ENCODE data around the gene SPINDOC. TPM values are rescaled to one million over a fixed set of nuclear protein-coding genes. Genes with fewer than 3 reads are reported as not detected.
A peak's percentile ranks its signal among the peaks of the same experiment; 100 is the strongest.

The SPINDOC gene
- total and polyA plus RNA-seq, 9 of the 15 experiments (the other 6 are each of a cell fraction or from before 2014, with no cell fraction given): 0.70 to 36.3 (median 19.6) TPM

DNA sequence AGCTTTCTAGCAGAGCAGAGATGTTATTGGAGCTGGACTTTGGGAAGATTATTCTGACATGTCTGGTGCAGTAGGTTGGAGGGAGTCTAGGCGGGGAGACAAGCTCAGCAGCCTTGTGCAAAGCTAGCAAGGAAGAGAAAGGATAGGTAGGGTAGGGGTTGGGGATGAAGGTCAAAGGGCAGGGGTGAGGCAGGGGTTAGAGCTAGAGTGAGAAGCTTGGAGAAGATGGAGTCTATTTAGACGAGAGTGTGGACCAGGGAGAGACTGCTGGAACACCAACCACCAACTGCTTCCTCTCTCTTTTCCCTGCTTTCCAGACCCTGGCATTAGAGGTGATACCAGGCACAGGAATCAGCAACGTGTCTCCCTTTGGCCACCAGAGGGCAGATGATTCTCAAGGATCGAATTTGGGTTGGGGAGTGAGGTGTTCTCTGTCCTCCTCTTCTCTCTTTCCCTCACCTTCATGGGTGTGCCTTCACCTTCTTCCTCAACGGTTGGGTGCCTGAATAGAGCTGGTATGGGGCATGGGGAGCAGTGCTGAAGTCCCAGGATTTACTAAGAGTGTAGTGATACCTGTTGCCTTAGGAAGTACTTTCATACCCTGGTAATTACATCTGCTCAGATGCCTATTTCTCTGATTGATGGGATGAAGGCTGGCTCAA lies 23.9 kb downstream of the SPINDOC start:
- Histone ChIP-seq H3K4me2 (ENCODE audit: insufficient read depth, low read length) (no peak overlapping the region), H2AFZ (ENCODE audit: low read depth, low read length) (peak overlapping the region; percentile 92), H3K9me3 (replicated peaks; ENCODE audit: control insufficient read depth, insufficient read depth, low read depth, low read length) (no peaks in the 10 kb centered on the region), H3K27ac (ENCODE audit: extremely low read depth, low read depth, low read length) (no peak overlapping the region), H3K9ac (ENCODE audit: insufficient read depth in 1 of 2, low read depth in 2 of 2, low read length in 2 of 2) (no peak overlapping the region; a peak in 1 of 4 replicates), H3K4me1 (replicated peaks in 1 of 2; ENCODE audit: control insufficient read depth in 2 of 2, insufficient read depth in 2 of 2, low read length in 2 of 2) (peaks cover 20 to 27% of the 10 kb centered on the region in 2 experiments; a peak in 4 of 5 replicates), H3K79me2 (ENCODE audit: control insufficient read depth, insufficient read depth, low read length) (peaks cover 32% of the 10 kb centered on the region), H3K36me3 (ENCODE audit: control insufficient read depth, insufficient read depth, low read length) (peaks cover 12% of the 10 kb centered on the region; the same call in 2 of the 3 replicates), H3K27me3 (ENCODE audit: control insufficient read depth in 2 of 2, insufficient read depth in 2 of 2, low read length in 2 of 2) (no peaks in the 10 kb centered on the region), H3K4me3 (no peak overlapping the region), H3K9me1 (ENCODE audit: control insufficient read depth, insufficient read depth, low read length) (no peaks in the 10 kb centered on the region), H4K20me1 (replicated peaks; ENCODE audit: control insufficient read depth, insufficient read depth, low read length) (peaks cover 27% of the 10 kb centered on the region)
- BruUV-seq (replicated peaks): no TSS peak
- in situ Hi-C loops (cut with MboI): loop anchor here (5.0 to 10.0 kb wide), 2 partner anchors 108 to 310 kb away; no protein-coding TSS in a partner anchor
- DNase-seq (ENCODE audit: extremely low read depth in 1 of 4, low spot score in 3 of 4) (peak; percentile 71 to 83 (median 74)), FAIRE-seq (peak; percentile 85), ATAC-seq (peak; percentile 37)
- intact Hi-C loops (cut with micrococcal nuclease): loop anchor here (1.0 to 10.0 kb wide), 6 partner anchors 35 to 468 kb away; partner anchors contain the start of genes CATSPERZ, ESRRA and ZFTA
- POLR2A ChIA-PET: interaction anchor here (0.6 kb wide), 1 partner anchor 138 kb away, joined by 3 read pairs; no protein-coding TSS in a partner anchor
- CTCF ChIA-PET (ENCODE audit: low intra/inter-chr PET ratio): interaction anchor here (0.7 to 2.8 kb wide), 6 partner anchors 35 to 316 kb away, joined by 3 to 21 read pairs (median 8); partner anchors contain the start of gene ZFTA
- WGBS (ENCODE audit: insufficient coverage, low coverage, missing lambda C conversion rate): 0% methylated on average over 4 of the region's 5 CpGs
- TF ChIP-seq ZNF316 (IDR thresholded peaks at IDR 0.05): no peak
- no peak for TF ChIP-seq U2AF2 (optimal IDR thresholded peaks at IDR 0.05; ENCODE audit: low read depth, low read length)
- TF ChIP-seq GATAD2A (IDR thresholded peaks at IDR 0.05): peak; percentile 48; the same call in 1 of the 2 replicates
- no peak for TF ChIP-seq ZNF133 (CRISPR knock-in tag; IDR thresholded peaks at IDR 0.05)
- TF ChIP-seq FOXP1 (CRISPR knock-in tag; IDR thresholded peaks at IDR 0.05): no peak
- TF ChIP-seq KLF10 (CRISPR knock-in tag; IDR thresholded peaks at IDR 0.05): no peak
- TF ChIP-seq CC2D1A (IDR thresholded peaks at IDR 0.05): peak; percentile 80; the same call in 1 of the 2 replicates
- no peak for TF ChIP-seq MAFK (IDR thresholded peaks at IDR 0.05; ENCODE audit: low read length)
- no peak for TF ChIP-seq ZNF778 (CRISPR knock-in tag; IDR thresholded peaks at IDR 0.05)
- TF ChIP-seq SP1 (CRISPR knock-in tag; IDR thresholded peaks at IDR 0.05): peak; percentile 47; the same call in 1 of the 2 replicates
- TF ChIP-seq RAD21 (CRISPR knock-in tag; conservative IDR thresholded peaks at IDR 0.05 in 1 of 2, IDR thresholded peaks at IDR 0.05 in 1 of 2): peak; percentile 90 to 97
- no peak; the same call in 1 of the 2 replicates for TF ChIP-seq MECOM (CRISPR knock-in tag; IDR thresholded peaks at IDR 0.05)
- TF ChIP-seq CTCF (IDR thresholded peaks at IDR 0.05 in 2 of 3, conservative IDR thresholded peaks at IDR 0.05 in 1 of 3; ENCODE audit: insufficient read depth in 2 of 3, low read depth in 1 of 3, low read length in 3 of 3): peak; percentile 81 to 90 (median 90)
- no peak for TF ChIP-seq NFE2 (IDR thresholded peaks at IDR 0.05; ENCODE audit: low read depth)
- TF ChIP-seq RBM39 (optimal IDR thresholded peaks at IDR 0.05; ENCODE audit: low read depth, low read length): peak; percentile 33
- TF ChIP-seq MTA1 (IDR thresholded peaks at IDR 0.05; ENCODE audit: borderline replicate concordance): peak; percentile 46; the same call in 1 of the 2 replicates
- TF ChIP-seq XRCC4 (IDR thresholded peaks at IDR 0.05; ENCODE audit: extremely low read depth, insufficient read depth, insufficient read length): no peak
- TF ChIP-seq, protein P1, sequence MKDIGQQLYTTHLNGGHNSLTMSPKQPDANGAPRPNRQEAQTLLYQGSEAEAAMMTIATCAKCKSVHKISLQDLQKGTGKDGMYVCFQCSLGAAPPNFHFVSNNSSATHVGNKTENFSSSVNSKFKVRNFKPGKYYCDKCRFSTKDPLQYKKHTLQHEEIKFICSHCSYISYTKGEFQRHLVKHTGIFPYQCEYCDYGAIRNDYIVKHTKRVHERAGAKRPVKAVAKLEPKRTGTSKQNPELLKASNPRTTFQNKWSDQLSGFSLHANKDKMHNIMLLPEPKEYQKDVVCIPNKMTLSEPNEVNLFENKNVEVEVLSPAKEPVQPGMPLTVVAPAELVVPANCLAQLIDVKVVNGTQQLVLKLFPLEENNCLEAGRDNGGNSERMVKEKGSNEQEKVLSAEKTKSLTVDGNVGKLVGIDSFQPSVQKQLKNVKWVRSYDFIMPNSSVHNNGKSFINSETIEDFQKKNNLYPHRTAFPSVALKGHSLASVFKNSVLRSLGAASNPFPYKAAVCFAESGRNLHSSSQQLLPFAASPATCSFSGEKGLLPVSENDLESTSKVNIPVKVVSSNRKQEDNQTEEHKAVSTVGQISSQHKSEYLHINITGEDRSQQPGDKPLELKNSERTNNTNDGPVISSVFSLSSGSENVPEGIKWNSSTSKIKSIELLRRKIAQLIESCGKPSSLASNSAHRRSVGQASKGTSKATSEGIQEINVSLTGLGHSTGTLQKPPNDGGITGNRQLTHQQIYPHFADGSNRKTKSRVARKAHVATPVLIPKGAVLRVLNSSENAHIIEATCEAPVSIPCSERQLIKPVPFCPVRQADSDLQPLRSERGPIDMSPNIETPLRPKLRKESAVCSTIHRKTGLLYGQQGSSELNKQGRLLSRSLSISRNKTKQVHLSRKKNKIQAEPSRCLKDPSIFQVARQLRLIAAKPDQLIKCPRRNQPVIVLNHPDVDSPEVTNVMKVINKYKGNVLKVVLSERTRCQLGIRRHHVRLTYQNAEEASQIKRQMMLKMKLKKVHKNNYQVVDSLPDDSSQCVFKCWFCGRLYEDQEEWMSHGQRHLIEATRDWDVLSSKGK (CRISPR knock-in tag; IDR thresholded peaks at IDR 0.05): no peak
- no peak for TF ChIP-seq NFRKB (IDR thresholded peaks at IDR 0.05; ENCODE audit: low read depth)

Data from K562 (cell line).